Endodermal cell (in vitro differentiated cells): ENCODE data around the gene RETN. TPM values are rescaled to one million over a fixed set of nuclear protein-coding genes. Genes with fewer than 3 reads are reported as not detected.
A peak's percentile ranks its signal among the peaks of the same experiment; 100 is the strongest.

Source experiments
- DNase-seq: peaks from one replicate; pipeline ENCODE4 v3.0.0-alpha.2; 2017
- H3K27ac ChIP-seq: 2 replicates; pipeline ENCODE4 v1.5.1; 2013; ENCODE audit warnings: mild to moderate bottlenecking, low read depth, low read length, moderate library complexity
- H3K27me3 ChIP-seq: 2 replicates; pipeline ENCODE4 v1.6.1; 2013; ENCODE audit warnings: mild to moderate bottlenecking, low read length, moderate library complexity; ENCODE audit not compliant: insufficient read depth, control insufficient read depth, poor library complexity, severe bottlenecking
- H3K36me3 ChIP-seq: 2 replicates; pipeline ENCODE4 v1.7.0; 2013; ENCODE audit warnings: mild to moderate bottlenecking, low read length, moderate library complexity; ENCODE audit not compliant: control insufficient read depth, insufficient read depth
- H3K4me1 ChIP-seq: one replicate; pipeline ENCODE4 v1.7.0; 2013; ENCODE audit warnings: low read length; ENCODE audit not compliant: control insufficient read depth, insufficient read depth
- H3K4me3 ChIP-seq: 2 replicates; pipeline ENCODE4 v1.5.1; 2013; ENCODE audit warnings: mild to moderate bottlenecking, low read length, moderate library complexity
- H3K9ac ChIP-seq: 2 replicates; pipeline ENCODE4 v1.6.1; 2013; ENCODE audit warnings: mild to moderate bottlenecking, low read length, moderate library complexity; ENCODE audit not compliant: poor library complexity, severe bottlenecking; ENCODE audit errors: extremely low read depth
- H3K9me3 ChIP-seq: 2 replicates; pipeline ENCODE4 v1.6.1; 2013; ENCODE audit warnings: mild to moderate bottlenecking, low read length, moderate library complexity; ENCODE audit not compliant: control insufficient read depth
- H3K27ac Mint-ChIP-seq: 2 replicates; pipeline ENCODE4 v1.8.0; 2020; ENCODE audit warnings: mixed read lengths
- H3K27me3 Mint-ChIP-seq: 2 replicates; pipeline ENCODE4 v1.8.0; 2021; ENCODE audit warnings: mild to moderate bottlenecking, mixed read lengths; ENCODE audit not compliant: insufficient read depth
- H3K36me3 Mint-ChIP-seq: 2 replicates; pipeline ENCODE4 v1.8.0; 2020; ENCODE audit warnings: low read depth, mixed read lengths
- H3K4me1 Mint-ChIP-seq: 2 replicates; pipeline ENCODE4 v1.8.0; 2020; ENCODE audit warnings: mixed read lengths
- H3K4me3 Mint-ChIP-seq: 2 replicates; pipeline ENCODE4 v1.8.0; 2020; ENCODE audit warnings: mild to moderate bottlenecking, moderate library complexity, mixed read lengths
- H3K9me3 Mint-ChIP-seq: 2 replicates; pipeline ENCODE4 v1.8.0; 2020; ENCODE audit warnings: mild to moderate bottlenecking, mixed read lengths
- CTCF ChIP-seq: fragments of 200-600 bp; sonication (generic); conservative IDR thresholded peaks from 2 replicates; pipeline ENCODE4 v1.5.0; 2021; ENCODE audit warnings: antibody characterized with exemption, mild to moderate bottlenecking
- WGBS, 2 experiments: methylation state at CpG; one replicate each; pipeline versions ENCODE4 v1.1.5 to v1.1.7; 2013; ENCODE audit warnings: missing lambda C conversion rate in 2 of 2, mixed read lengths in 1 of 2; ENCODE audit not compliant: insufficient coverage in 1 of 2, insufficient read length in 1 of 2; 5-methylcytosine and 5-hydroxymethylcytosine counted together
- total RNA-seq, 2 donors: library from RNA; stranded (reverse); fragmentation: NEBNext Ultra II Directional in 1 of 2; extraction: Animal tissue kit (Norgen Biotek cat#: 25700) in 1 of 2; gene quantifications; 2 replicates in 1 of 2; 3 replicates in 1 of 2; pipeline ENCODE4 v1.2.1, GENCODE V29; 2021

RETN gene
- total RNA-seq, 2 donors from 2014 or later = not detected

DNA sequence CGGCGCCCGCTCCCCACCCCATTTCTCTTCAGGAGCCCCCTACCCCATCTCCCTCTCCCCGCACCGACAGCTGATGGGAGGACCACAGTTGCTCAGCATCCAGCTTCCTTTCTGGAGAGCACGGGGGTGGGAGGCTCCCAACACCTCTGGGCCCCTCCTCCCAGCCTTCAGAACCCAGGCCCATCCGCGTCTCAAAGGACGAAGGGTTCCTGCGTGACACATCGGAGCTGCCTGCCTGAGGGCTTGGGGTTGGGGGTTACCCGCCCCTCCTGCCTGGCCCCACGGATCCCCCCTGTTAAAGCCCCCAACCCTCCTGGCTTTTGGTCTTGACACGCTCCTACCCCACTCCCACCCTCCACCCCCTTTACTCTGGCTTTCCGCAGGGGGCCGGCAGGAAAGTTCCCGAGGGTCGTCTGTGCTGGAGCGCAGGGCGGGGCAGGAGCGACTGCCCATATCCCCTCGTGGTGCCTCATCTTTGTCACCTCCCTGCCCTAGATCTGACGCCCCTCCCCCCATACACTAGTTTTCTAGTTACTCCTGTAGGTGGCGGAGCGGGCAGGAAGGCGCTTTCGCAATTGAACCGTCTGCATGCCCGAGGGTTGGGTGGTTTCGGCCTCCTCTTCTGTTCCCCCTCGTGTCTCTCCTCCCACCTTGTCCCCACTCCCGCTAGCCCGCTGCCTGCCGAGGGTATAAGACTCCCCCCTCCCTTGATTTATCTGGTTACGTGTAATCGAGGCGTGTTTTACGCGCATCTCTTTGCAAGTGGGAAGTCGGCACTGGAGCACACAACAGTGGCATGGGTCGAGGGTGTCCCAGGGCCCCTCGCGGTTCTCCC is 12.7 kb downstream of the RETN start:
- no peaks in the 10 kb centered on the region for H3K4me1 ChIP-seq
- H3K27me3 Mint-ChIP-seq = peaks cover 25% of the 10 kb centered on the region
- H3K27me3 ChIP-seq = peaks cover 21% of the 10 kb centered on the region
- no peaks in the 10 kb centered on the region for H3K9me3 ChIP-seq
- H3K36me3 ChIP-seq = peaks cover 13% of the 10 kb centered on the region
- H3K4me3 Mint-ChIP-seq = peak overlapping the region; percentile 77
- peak overlapping the region; percentile 57 for H3K9ac ChIP-seq
- peaks cover 18% of the 10 kb centered on the region for H3K36me3 Mint-ChIP-seq
- peaks cover 8% of the 10 kb centered on the region for H3K4me1 Mint-ChIP-seq
- H3K27ac ChIP-seq = no peak overlapping the region
- WGBS, 2 experiments = 32 to 50% methylated on average over 26 to 43 of the region's 43 CpGs
- H3K4me3 ChIP-seq = peak overlapping the region; percentile 87
- no peaks in the 10 kb centered on the region for H3K9me3 Mint-ChIP-seq
- TF ChIP-seq CTCF = peak; percentile 65
- peak overlapping the region; percentile 85 for H3K27ac Mint-ChIP-seq
- peak; percentile 93 for DNase-seq

- Mint-ChIP-seq H3K27ac (peak overlapping the region; percentile 85), H3K27me3 (peaks cover 17% of the 10 kb centered on the region), H3K9me3 (no peaks in the 10 kb centered on the region), H3K4me3 (peak overlapping the region; percentile 77), H3K4me1 (peaks cover 8% of the 10 kb centered on the region), H3K36me3 (peaks cover 18% of the 10 kb centered on the region)
- H3K9me3 ChIP-seq = no peaks in the 10 kb centered on the region
- H3K9ac ChIP-seq = no peak overlapping the region
- H3K4me1 ChIP-seq = no peaks in the 10 kb centered on the region
- no peak for DNase-seq
- TF ChIP-seq CTCF = peak; percentile 59
- peaks cover 13% of the 10 kb centered on the region for H3K36me3 ChIP-seq
- H3K27me3 ChIP-seq = peaks cover 14% of the 10 kb centered on the region
- H3K4me3 ChIP-seq = peak overlapping the region; percentile 87
- H3K27ac ChIP-seq = no peak overlapping the region
- 96% methylated on average over 58 to 74 of the region's 74 CpGs for WGBS, 2 experiments
Observed at GRCh38 chr19:7682175-7682855, 13.5 kb downstream of the RETN start.

DNA sequence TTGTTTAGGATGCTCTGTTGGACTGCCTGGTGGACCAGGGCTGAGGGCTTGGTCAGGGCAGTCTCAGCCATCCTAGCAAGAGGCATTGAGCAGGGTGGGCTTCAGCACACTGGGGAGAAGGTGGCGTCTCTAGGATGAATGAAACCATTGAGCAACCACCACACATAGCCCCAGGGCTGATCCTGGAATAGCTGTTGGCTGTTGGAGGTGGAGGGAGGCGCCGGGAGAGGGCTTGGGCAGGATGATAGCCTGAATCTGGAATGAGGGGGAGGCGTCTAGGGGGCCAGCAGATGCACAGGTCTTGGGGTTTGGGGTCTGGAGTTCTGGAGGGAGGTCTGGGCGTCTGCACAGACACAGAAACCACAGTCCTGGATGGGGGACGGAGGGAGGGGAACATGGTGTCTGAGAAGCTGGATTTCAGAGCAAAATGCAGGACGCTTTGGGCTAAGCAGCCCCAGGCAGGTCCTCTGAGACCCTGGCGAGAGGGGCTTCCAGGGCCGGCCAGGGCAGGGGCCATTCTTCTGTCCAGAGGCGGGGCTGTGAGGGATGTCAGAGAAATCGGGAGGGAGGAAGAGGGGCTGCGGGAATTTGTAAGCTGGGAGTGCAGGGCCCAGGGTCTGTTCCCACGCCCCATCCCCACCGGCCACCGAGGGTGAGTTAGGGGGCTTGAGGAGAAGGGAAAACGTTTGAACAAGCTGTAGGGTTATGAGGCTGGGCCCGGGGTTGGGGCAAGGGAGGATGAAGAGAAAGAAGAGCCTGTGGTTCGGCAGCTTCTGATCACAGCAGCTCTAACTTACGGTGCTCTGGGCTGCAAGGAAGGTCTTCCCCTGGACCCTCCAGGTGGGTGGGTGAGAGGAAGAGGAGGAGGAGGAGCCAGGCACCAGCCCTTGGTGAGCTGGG is 16.9 kb downstream of the RETN start:
- no peaks in the 10 kb centered on the region for H3K9me3 Mint-ChIP-seq
- DNase-seq = no peak
- Histone ChIP-seq H3K9ac (no peak overlapping the region), H3K36me3 (peaks cover 13% of the 10 kb centered on the region), H3K27me3 (no peaks in the 10 kb centered on the region), H3K4me1 (no peaks in the 10 kb centered on the region), H3K9me3 (no peaks in the 10 kb centered on the region), H3K4me3 (no peak overlapping the region), H3K27ac (no peak overlapping the region)
- H3K27me3 Mint-ChIP-seq = peaks cover 4% of the 10 kb centered on the region
- peaks cover 8% of the 10 kb centered on the region for H3K4me1 Mint-ChIP-seq
- TF ChIP-seq CTCF = no peak
- H3K4me3 Mint-ChIP-seq = no peak overlapping the region
- peaks cover 18% of the 10 kb centered on the region for H3K36me3 Mint-ChIP-seq
- H3K27ac Mint-ChIP-seq = no peak overlapping the region
- 56 to 80% methylated on average over 11 to 18 of the region's 19 CpGs for WGBS, 2 experiments
